ENCODE results near the gene LRRIQ3. TPM values are rescaled to one million over a fixed set of nuclear protein-coding genes. Genes with fewer than 3 reads are reported as not detected.

LRRIQ3 gene
- total and polyA plus RNA-seq, 12 donors = 0.98 to 6.2 (median 1.9) TPM; not detected in 1

- no peak for DNase-seq
- Histone ChIP-seq H3K27me3 (no peaks in the 10 kb centered on the region), H3K36me3 (replicated peaks in 1 of 2) (no peaks in the 10 kb centered on the region), H3K27ac (no peak overlapping the region), H3K4me3 (no peak overlapping the region), H3K9me3 (replicated peaks in 1 of 3) (no peaks in the 10 kb centered on the region), H3K4me1 (replicated peaks in 1 of 2) (no peaks in the 10 kb centered on the region)
- TF ChIP-seq, protein P1, sequence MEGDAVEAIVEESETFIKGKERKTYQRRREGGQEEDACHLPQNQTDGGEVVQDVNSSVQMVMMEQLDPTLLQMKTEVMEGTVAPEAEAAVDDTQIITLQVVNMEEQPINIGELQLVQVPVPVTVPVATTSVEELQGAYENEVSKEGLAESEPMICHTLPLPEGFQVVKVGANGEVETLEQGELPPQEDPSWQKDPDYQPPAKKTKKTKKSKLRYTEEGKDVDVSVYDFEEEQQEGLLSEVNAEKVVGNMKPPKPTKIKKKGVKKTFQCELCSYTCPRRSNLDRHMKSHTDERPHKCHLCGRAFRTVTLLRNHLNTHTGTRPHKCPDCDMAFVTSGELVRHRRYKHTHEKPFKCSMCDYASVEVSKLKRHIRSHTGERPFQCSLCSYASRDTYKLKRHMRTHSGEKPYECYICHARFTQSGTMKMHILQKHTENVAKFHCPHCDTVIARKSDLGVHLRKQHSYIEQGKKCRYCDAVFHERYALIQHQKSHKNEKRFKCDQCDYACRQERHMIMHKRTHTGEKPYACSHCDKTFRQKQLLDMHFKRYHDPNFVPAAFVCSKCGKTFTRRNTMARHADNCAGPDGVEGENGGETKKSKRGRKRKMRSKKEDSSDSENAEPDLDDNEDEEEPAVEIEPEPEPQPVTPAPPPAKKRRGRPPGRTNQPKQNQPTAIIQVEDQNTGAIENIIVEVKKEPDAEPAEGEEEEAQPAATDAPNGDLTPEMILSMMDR (IDR thresholded peaks at IDR 0.05) = no peak
- intact Hi-C loops (cut with DNase I) = no loop called here
Observed at GRCh38 chr1:74057719-74058118, 140.3 kb downstream of the LRRIQ3 start.

DNA sequence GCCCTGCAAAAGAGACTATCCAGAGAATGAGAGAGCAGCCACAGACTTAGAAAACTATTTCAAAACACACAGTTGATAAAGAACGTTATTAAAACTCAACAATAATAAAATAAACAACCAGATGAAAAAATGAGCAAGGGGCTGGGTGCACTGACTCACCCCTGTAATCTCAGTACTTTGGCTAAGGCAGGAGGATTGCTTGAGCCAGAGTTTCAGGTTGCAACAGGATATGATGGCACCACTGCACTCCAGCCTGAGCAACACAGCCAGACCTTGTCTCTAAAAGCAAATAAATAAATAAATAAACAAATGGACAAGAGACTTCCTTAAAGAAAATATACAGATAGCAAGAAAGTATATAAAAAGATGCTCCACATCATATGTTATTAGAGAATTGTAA, 144.6 kb downstream of the LRRIQ3 start:
- DNase-seq = no peak
- H3K27me3 ChIP-seq = no peaks in the 10 kb centered on the region
- no peaks in the 10 kb centered on the region for H3K9me3 ChIP-seq (replicated peaks in 1 of 3)
- no peaks in the 10 kb centered on the region for H3K36me3 ChIP-seq (replicated peaks in 1 of 2)
- no peaks in the 10 kb centered on the region for H3K4me1 ChIP-seq (replicated peaks in 1 of 2)
- no peak overlapping the region for H3K4me3 ChIP-seq
- WGBS, 4 donors = 32 to 50% (median 38%) methylated on average over 1 of the region's 1 CpG
- H3K27ac ChIP-seq = no peak overlapping the region
- TF ChIP-seq, protein P1 (IDR thresholded peaks at IDR 0.05) = no peak
- no peak for TF ChIP-seq POLR2A (IDR thresholded peaks at IDR 0.05)
- intact Hi-C loops (cut with DNase I) = no loop called here

GRCh38 chr1:74050386-74050785, 147.6 kb downstream of the LRRIQ3 start:
- Histone ChIP-seq H3K4me3 (no peak overlapping the region), H3K27ac (no peak overlapping the region), H3K4me1 (replicated peaks in 1 of 2) (no peaks in the 10 kb centered on the region), H3K27me3 (no peaks in the 10 kb centered on the region), H3K9me3 (replicated peaks in 1 of 3) (no peaks in the 10 kb centered on the region), H3K36me3 (replicated peaks in 1 of 2) (no peaks in the 10 kb centered on the region)
- intact Hi-C loops (cut with DNase I) = no loop called here
- 28 to 37% (median 31%) methylated on average over 2 of the region's 2 CpGs for WGBS, 4 donors
- no peak for DNase-seq
- TF ChIP-seq POLR2A (IDR thresholded peaks at IDR 0.05) = no peak
- TF ChIP-seq, protein P1 (IDR thresholded peaks at IDR 0.05) = no peak

DNA sequence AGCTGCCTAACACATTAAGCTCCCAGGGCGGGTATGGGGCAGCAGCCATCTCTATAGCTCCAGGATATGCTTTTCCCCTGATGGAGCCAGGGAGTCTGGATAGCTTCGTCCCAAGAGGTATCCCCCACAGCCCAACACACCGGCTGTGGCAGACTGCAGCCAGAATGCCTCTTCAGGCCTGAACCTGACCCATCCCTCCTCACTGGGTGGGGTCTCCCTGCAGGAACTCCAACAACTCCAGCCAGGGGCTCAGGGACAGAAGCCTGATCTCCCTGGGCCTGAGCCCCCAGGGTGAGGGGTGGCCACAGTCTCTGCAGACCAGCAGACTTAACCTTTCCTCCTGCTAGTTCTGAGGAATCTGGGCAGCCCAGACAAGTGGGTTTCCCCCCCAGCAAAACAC, 159.9 kb downstream of the LRRIQ3 start:
- no peaks in the 10 kb centered on the region for H3K27me3 ChIP-seq
- no peak for DNase-seq
- no peaks in the 10 kb centered on the region for H3K9me3 ChIP-seq (replicated peaks in 1 of 3)
- 66 to 100% (median 80%) methylated on average over 1 to 3 of the region's 3 CpGs for WGBS, 4 donors
- intact Hi-C loops (cut with DNase I) = no loop called here
- no peak overlapping the region for H3K27ac ChIP-seq
- H3K4me1 ChIP-seq (replicated peaks in 1 of 2) = no peaks in the 10 kb centered on the region
- H3K4me3 ChIP-seq = no peak overlapping the region
- no peak for TF ChIP-seq POLR2A (IDR thresholded peaks at IDR 0.05)
- TF ChIP-seq, protein P1 (IDR thresholded peaks at IDR 0.05) = no peak
- no peaks in the 10 kb centered on the region for H3K36me3 ChIP-seq (replicated peaks in 1 of 2)
